Loucy (cell line): Measurements from ENCODE around the gene SOX8.

Source experiments
- H2AFZ ChIP-seq: fragments of 200-600 bp; sonication (generic); 2 replicates; pipeline ENCODE4 v1.6.0; 2016; ENCODE audit warnings: antibody characterized with exemption, mild to moderate bottlenecking, low read length, moderate library complexity
- H3F3A ChIP-seq: fragments of 200-600 bp; 2 replicates; pipeline ENCODE4 v1.6.0; 2016; ENCODE audit warnings: antibody characterized with exemption, low read depth, mild to moderate bottlenecking
- H3K27me3 ChIP-seq: fragments of 200-600 bp; sonication (generic); 2 replicates; pipeline ENCODE4 v1.6.1; 2014; ENCODE audit warnings: low read length, mild to moderate bottlenecking; ENCODE audit not compliant: insufficient read depth, poor library complexity, severe bottlenecking
- H3K36me3 ChIP-seq: fragments of 200-600 bp; sonication (generic); 2 replicates; pipeline ENCODE4 v1.6.1; 2016; ENCODE audit warnings: low read length; ENCODE audit not compliant: insufficient read depth
- H3K4me1 ChIP-seq: fragments of 200-600 bp; sonication (generic); 2 replicates; pipeline ENCODE4 v1.5.1; 2014; ENCODE audit warnings: low read length, mild to moderate bottlenecking; ENCODE audit not compliant: insufficient read depth, poor library complexity, severe bottlenecking
- H3K4me2 ChIP-seq: fragments of 200-600 bp; sonication (generic); 2 replicates; pipeline ENCODE4 v1.6.0; 2014; ENCODE audit warnings: antibody characterized with exemption, low read length, low read depth, mild to moderate bottlenecking; ENCODE audit not compliant: poor library complexity, severe bottlenecking
- H3K4me3 ChIP-seq: fragments of 200-600 bp; sonication (generic); 2 replicates; pipeline ENCODE4 v1.5.1; 2014; ENCODE audit warnings: low read length, mild to moderate bottlenecking, mixed read lengths; ENCODE audit not compliant: poor library complexity, severe bottlenecking
- H3K79me2 ChIP-seq: fragments of 200-600 bp; sonication (generic); 2 replicates; pipeline ENCODE4 v1.6.1; 2014; ENCODE audit warnings: low read length; ENCODE audit not compliant: insufficient read depth
- H3K9ac ChIP-seq: fragments of 200-600 bp; sonication (generic); 2 replicates; pipeline ENCODE4 v1.6.0; 2014; ENCODE audit warnings: mild to moderate bottlenecking, low read depth, low read length, moderate library complexity; ENCODE audit not compliant: poor library complexity, severe bottlenecking
- H3K9me2 ChIP-seq: fragments of 200-600 bp; sonication (generic); replicated peaks from 2 replicates; pipeline ENCODE4 v1.6.1; 2016; ENCODE audit warnings: low read depth, low read length, mixed read lengths
- H3K9me3 ChIP-seq: fragments of 200-600 bp; sonication (generic); 2 replicates; pipeline ENCODE4 v1.6.1; 2014; ENCODE audit warnings: mild to moderate bottlenecking, antibody characterized with exemption, low read length, low read depth; ENCODE audit not compliant: insufficient read depth
- H4K20me1 ChIP-seq: fragments of 200-600 bp; sonication (generic); 2 replicates; pipeline ENCODE4 v1.6.0; 2014; ENCODE audit warnings: antibody characterized with exemption, low read length, mild to moderate bottlenecking; ENCODE audit not compliant: insufficient read depth, poor library complexity, severe bottlenecking
- CTCF ChIP-seq: fragments of 200-600 bp; sonication (generic); conservative IDR thresholded peaks from 2 replicates; pipeline ENCODE4 v1.5.1; 2014; ENCODE audit warnings: mild to moderate bottlenecking, antibody characterized with exemption, low read length
- EZH2phosphoT487 ChIP-seq: fragments of 200-600 bp; IDR thresholded peaks from 2 replicates; pipeline ENCODE4 v1.6.1; 2018; ENCODE audit warnings: antibody characterized with exemption, mild to moderate bottlenecking, moderate library complexity, borderline replicate concordance

The SOX8 gene

GRCh38 chr16:1012722-1013592 is 31.4 kb downstream of the SOX8 start:
- Histone ChIP-seq H3K36me3 (no peaks in the 10 kb centered on the region), H3K9ac (no peak overlapping the region), H3K9me2 (no peaks in the 10 kb centered on the region), H4K20me1 (no peaks in the 10 kb centered on the region), H3K9me3 (no peaks in the 10 kb centered on the region), H2AFZ (no peak overlapping the region), H3K4me2 (no peak overlapping the region), H3K79me2 (no peaks in the 10 kb centered on the region), H3K27me3 (no peaks in the 10 kb centered on the region), H3F3A (no peaks in the 10 kb centered on the region), H3K4me3 (no peak overlapping the region), H3K4me1 (no peaks in the 10 kb centered on the region)
- TF ChIP-seq EZH2phosphoT487 (no peak), CTCF (no peak)

GRCh38 chr16:1013593-1013900 is 32.0 kb downstream of the SOX8 start:
- TF ChIP-seq EZH2phosphoT487 (no peak), CTCF (no peak)
- no peaks in the 10 kb centered on the region for H3K4me1 ChIP-seq
- H3K36me3 ChIP-seq = no peaks in the 10 kb centered on the region
- no peaks in the 10 kb centered on the region for H3K9me2 ChIP-seq
- H4K20me1 ChIP-seq = no peaks in the 10 kb centered on the region
- H3K79me2 ChIP-seq = no peaks in the 10 kb centered on the region
- H3K4me2 ChIP-seq = no peak overlapping the region
- no peaks in the 10 kb centered on the region for H3K27me3 ChIP-seq
- H2AFZ ChIP-seq = no peak overlapping the region
- H3F3A ChIP-seq = no peaks in the 10 kb centered on the region
- no peak overlapping the region for H3K9ac ChIP-seq
- H3K9me3 ChIP-seq = no peaks in the 10 kb centered on the region
- H3K4me3 ChIP-seq = no peak overlapping the region

- Histone ChIP-seq H3K9ac (no peak overlapping the region), H3K36me3 (no peaks in the 10 kb centered on the region), H2AFZ (no peak overlapping the region), H3K4me3 (no peak overlapping the region), H3K9me2 (no peaks in the 10 kb centered on the region), H3K79me2 (no peaks in the 10 kb centered on the region), H3F3A (no peaks in the 10 kb centered on the region), H3K4me2 (no peak overlapping the region), H3K27me3 (no peaks in the 10 kb centered on the region), H3K9me3 (no peaks in the 10 kb centered on the region), H3K4me1 (no peaks in the 10 kb centered on the region), H4K20me1 (no peaks in the 10 kb centered on the region)
- TF ChIP-seq EZH2phosphoT487 = no peak
- TF ChIP-seq CTCF = no peak
Measured at GRCh38 chr16:1014221-1014620, 32.7 kb downstream of the SOX8 start.
